ENCODE results near the gene CSRP1. TPM values are rescaled to one million over a fixed set of nuclear protein-coding genes. Genes with fewer than 3 reads are reported as not detected.

Gene CSRP1
- total and polyA plus RNA-seq, 9 of the 15 experiments (the other 6 are each of a cell fraction or from before 2014, with no cell fraction given) = 6.8 to 39.4 (median 23.7) TPM

GRCh38 chr1:201450721-201451291 lies 56.1 kb downstream of the CSRP1 start (continued):
- TF ChIP-seq AFF1 (IDR thresholded peaks at IDR 0.05; ENCODE audit: low read depth in 1 of 2, partially characterized antibody in 2 of 2) (no peak), NR0B1 (IDR thresholded peaks at IDR 0.05; ENCODE audit: partially characterized antibody) (no peak), CREB3L1 (IDR thresholded peaks at IDR 0.05; ENCODE audit: borderline replicate concordance, low read depth) (no peak)
